GM13976 (cell line): ENCODE results near the gene MZF1.

ENCODE experiments used
- DNase-seq: peaks from one replicate; pipeline ENCODE4 v3.0.0; 2012; ENCODE audit warnings: low spot score
- CTCF ChIP-seq: IDR thresholded peaks from 2 replicates; pipeline ENCODE4 v1.5.1; 2012; ENCODE audit warnings: borderline replicate concordance, mild to moderate bottlenecking; ENCODE audit not compliant: insufficient read depth; ENCODE audit errors: extremely low read depth, missing control alignments, control extremely low read depth
- in situ Hi-C: fragments of 300-500 bp; cut with MboI; formaldehyde crosslinking; loops from one replicate; pipeline ENCODE4 v1.12.0; 2022; ENCODE audit warnings: low sequenced_read_pairs, mixed read lengths, inconsistent platforms; ENCODE audit not compliant: unreplicated experiment

MZF1 gene

GRCh38 chr19:58519087-58519354 is 54.1 kb downstream of the MZF1 start:
- TF ChIP-seq CTCF = peak; percentile 28
- in situ Hi-C loops = no loop called here
- peak; percentile 64 for DNase-seq

GRCh38 chr19:58518256-58519086 is 54.7 kb downstream of the MZF1 start:
- no peak for DNase-seq
- in situ Hi-C loops = no loop called here
- no peak for TF ChIP-seq CTCF

GRCh38 chr19:58516964-58517833 is 55.9 kb downstream of the MZF1 start:
- in situ Hi-C loops = no loop called here
- DNase-seq = no peak
- TF ChIP-seq CTCF = no peak

GRCh38 chr19:58516246-58516836 is 56.8 kb downstream of the MZF1 start:
- TF ChIP-seq CTCF = no peak
- DNase-seq = no peak
- in situ Hi-C loops = no loop called here

- in situ Hi-C loops = no loop called here
- no peak for DNase-seq
- no peak for TF ChIP-seq CTCF
These were observed 57.9 kb downstream of the MZF1 start for GRCh38 chr19:58515259-58515658.

GRCh38 chr19:58514564-58515022 is 58.5 kb downstream of the MZF1 start:
- TF ChIP-seq CTCF = no peak
- in situ Hi-C loops = no loop called here
- no peak for DNase-seq
